Pancreas (tissue), 10 donors: ENCODE data around the gene NAA60. TPM values are rescaled to one million over a fixed set of nuclear protein-coding genes. Genes with fewer than 3 reads are reported as not detected.

Experiments
- ATAC-seq, 4 donors: fragments of 200-7000 bp; cut with Tn5 transposase; one replicate each; pipeline versions ENCODE4 v1.8.0 to v1.9.1; 2020; ENCODE audit warnings: mild to moderate bottlenecking in 4 of 4, moderate library complexity in 4 of 4
- DNase-seq, 6 donors: peaks; one replicate each; pipeline ENCODE4 v3.0.0-alpha.2; 2020
- FAIRE-seq: peaks from 2 replicates; lab custom pipeline; 2012; peaks lifted over from hg19 to GRCh38; lab: Jason Lieb, UNC
- H3K27ac ChIP-seq, 4 donors: fragments of 200-600 bp; sonication (generic); 1 replicate in 3 of 4; 2 replicates in 1 of 4; pipeline versions ENCODE4 v1.5.0 to v1.8.0; 2020
- H3K27me3 ChIP-seq, 4 donors: fragments of 200-600 bp; one replicate each; pipeline ENCODE4 v1.8.0; 2021
- H3K36me3 ChIP-seq, 3 donors: fragments of 200-600 bp; sonication (generic) in 1 of 3; one replicate each; pipeline versions ENCODE4 v1.5.0 to v1.8.0; 2020 to 2021
- H3K4me1 ChIP-seq, 3 donors: fragments of 200-600 bp; one replicate each; pipeline ENCODE4 v1.8.0; 2021
- H3K4me3 ChIP-seq, 4 donors: fragments of 200-600 bp; sonication (generic) in 2 of 4; one replicate each; pipeline versions ENCODE4 v1.5.0 to v1.8.0; 2020 to 2021
- H3K9me3 ChIP-seq, 4 donors: fragments of 200-600 bp; one replicate each; pipeline ENCODE4 v1.8.0; 2021
- WGBS, 2 donors: extraction: QIAGEN DNeasy Blood & Tissue Kit; methylation state at CpG; one replicate each; pipeline ENCODE4 v1.1.7; 2013; 5-methylcytosine and 5-hydroxymethylcytosine counted together
- intact Hi-C, 3 donors: fragments of 100-400 bp; cut with DNase I; formaldehyde crosslinking; loops; one replicate each; pipeline versions ENCODE4 v1.11.1 to v1.14.2; 2022
- polyA plus RNA-seq, 2 donors: library from polyadenylated mRNA; stranded (reverse); fragments of 200-250 nt; gene quantifications; one replicate each; pipeline ENCODE4 v1.2.3, GENCODE V29; 2013
- total RNA-seq, 6 donors: library from RNA; stranded (reverse); fragmentation: NEBNext Ultra II Directional in 4 of 6; extraction: Animal tissue kit (Norgen Biotek cat#: 25700) in 4 of 6; gene quantifications; one replicate each; pipeline versions ENCODE4 v1.2.1 to v1.2.4, GENCODE V29; 2021 to 2023
- TF ChIP-seq, protein P1 (sequence below), 4 donors: fragments of 200-600 bp; sonication (generic) in 3 of 4; IDR thresholded peaks; one replicate each; pipeline versions ENCODE4 v1.5.0 to v1.8.0; 2021; ENCODE audit warnings: antibody characterized with exemption in 4 of 4
- donor health status: healthy with polysubstance abuse.
- donor health status: DM: no; HTN: no; CAD: no; lungs with moderate emphysema.
- donor health status: DM: no; HTN: no; CAD: no.
- donor health status: control.
- donor health status: control.
- donor health status: Bipolar disorder and iron deficiency.
- donor health status: DM: yes; HTN: yes; CAD: no.
- donor health status: DM: no; HTN: no; CAD: no.
- donor health status: DM: no; HTN: no; CAD: no.
- donor health status: DM: yes; HTN: yes; CAD: no.

Gene NAA60
- total and polyA plus RNA-seq, 8 donors = 22.8 to 41.4 (median 26.7) TPM

DNA sequence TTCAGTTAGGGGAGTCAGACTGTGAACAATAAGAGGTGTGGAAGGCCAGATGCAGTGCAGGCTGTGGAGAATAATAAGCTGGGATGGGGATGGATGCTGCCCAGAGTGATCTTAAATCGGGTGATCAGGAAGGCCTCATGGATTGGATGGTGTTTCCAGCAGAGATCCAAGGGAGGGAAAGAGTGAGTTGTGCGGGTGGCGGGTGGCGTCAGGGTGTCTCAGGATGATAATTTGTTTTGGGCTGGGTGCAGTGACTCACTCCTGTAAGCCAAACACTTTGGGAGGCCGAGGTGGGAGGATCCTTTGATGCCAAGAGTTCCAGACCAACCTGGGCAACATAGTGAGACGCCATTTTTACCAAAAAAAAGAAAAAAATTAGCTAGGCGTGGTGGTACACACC, 65.3 kb downstream of the NAA60 start:
- intact Hi-C loops = no loop called here
- Histone ChIP-seq H3K9me3 (no peaks in the 10 kb centered on the region), H3K36me3 (peaks cover 0 to 39% (median 5%) of the 10 kb centered on the region in 3 donors), H3K4me3 (no peak overlapping the region), H3K27me3 (no peaks in the 10 kb centered on the region), H3K4me1 (no peaks in the 10 kb centered on the region), H3K27ac (no peak overlapping the region)
- DNase-seq (no peak), ATAC-seq (no peak), FAIRE-seq (no peak)
- TF ChIP-seq, protein P1, sequence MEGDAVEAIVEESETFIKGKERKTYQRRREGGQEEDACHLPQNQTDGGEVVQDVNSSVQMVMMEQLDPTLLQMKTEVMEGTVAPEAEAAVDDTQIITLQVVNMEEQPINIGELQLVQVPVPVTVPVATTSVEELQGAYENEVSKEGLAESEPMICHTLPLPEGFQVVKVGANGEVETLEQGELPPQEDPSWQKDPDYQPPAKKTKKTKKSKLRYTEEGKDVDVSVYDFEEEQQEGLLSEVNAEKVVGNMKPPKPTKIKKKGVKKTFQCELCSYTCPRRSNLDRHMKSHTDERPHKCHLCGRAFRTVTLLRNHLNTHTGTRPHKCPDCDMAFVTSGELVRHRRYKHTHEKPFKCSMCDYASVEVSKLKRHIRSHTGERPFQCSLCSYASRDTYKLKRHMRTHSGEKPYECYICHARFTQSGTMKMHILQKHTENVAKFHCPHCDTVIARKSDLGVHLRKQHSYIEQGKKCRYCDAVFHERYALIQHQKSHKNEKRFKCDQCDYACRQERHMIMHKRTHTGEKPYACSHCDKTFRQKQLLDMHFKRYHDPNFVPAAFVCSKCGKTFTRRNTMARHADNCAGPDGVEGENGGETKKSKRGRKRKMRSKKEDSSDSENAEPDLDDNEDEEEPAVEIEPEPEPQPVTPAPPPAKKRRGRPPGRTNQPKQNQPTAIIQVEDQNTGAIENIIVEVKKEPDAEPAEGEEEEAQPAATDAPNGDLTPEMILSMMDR (IDR thresholded peaks at IDR 0.05) = no peak
- 94 to 96% methylated on average over 7 of the region's 7 CpGs for WGBS, 2 donors

DNA sequence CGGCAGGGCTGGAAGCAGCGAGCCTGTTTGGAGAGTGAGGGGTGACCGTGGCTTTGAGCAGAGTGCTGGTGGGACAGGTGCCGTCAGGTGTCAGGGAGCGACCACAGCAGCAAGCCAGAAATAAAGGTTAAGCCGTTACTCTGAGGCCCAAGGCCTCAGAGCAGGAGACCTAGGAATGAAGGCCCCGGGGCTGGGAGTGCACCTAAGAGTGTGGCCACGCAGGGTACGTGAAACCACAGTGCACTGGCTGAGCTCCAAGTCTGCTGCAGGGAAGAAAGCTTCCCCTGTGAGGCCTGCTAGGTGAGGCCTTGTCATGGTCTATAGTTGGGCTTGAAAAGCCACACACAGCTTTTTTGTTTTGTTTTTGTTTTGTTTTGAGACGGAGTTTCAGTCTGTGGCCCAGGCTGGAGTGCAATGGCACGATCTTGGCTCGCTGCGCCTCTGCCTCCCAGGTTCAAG, 66.0 kb downstream of the NAA60 start:
- intact Hi-C loops = no loop called here
- Histone ChIP-seq H3K27me3 (no peaks in the 10 kb centered on the region), H3K4me3 (no peak overlapping the region), H3K4me1 (no peaks in the 10 kb centered on the region), H3K9me3 (no peaks in the 10 kb centered on the region), H3K27ac (no peak overlapping the region), H3K36me3 (peaks cover 0 to 46% (median 8%) of the 10 kb centered on the region in 3 donors)
- no peak for DNase-seq
- whole genome bisulfite sequencing, 2 donors = 93 to 96% methylated on average over 13 of the region's 13 CpGs
- TF ChIP-seq, protein P1 (IDR thresholded peaks at IDR 0.05) = no peak
- ATAC-seq = no peak
- FAIRE-seq = no peak

DNA sequence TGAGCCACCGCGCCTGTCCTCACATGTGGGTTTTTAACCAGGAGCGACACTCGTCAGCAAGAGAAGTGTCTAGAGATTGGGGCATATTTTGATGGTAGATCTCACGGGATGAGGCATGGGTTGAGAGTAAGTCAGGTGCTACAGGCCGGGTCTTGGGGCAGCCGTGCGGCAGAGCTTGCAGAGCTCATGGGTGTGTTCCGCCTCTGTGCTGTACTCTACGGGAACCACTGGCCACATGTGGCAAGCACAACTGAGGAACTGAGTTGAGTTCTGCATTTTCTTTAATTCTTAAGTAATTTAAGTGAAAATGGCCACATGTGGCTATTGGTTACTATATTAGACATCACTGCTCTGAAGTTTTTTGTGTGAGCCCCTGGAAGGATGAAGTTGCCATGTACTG, 66.9 kb downstream of the NAA60 start:
- ATAC-seq (no peak), DNase-seq (no peak), FAIRE-seq (no peak)
- intact Hi-C loops = no loop called here
- WGBS, 2 donors = 94 to 97% methylated on average over 10 of the region's 10 CpGs
- Histone ChIP-seq H3K27ac (no peak overlapping the region), H3K9me3 (no peaks in the 10 kb centered on the region), H3K4me1 (no peaks in the 10 kb centered on the region), H3K27me3 (no peaks in the 10 kb centered on the region), H3K36me3 (peaks cover 0 to 47% (median 8%) of the 10 kb centered on the region in 3 donors), H3K4me3 (no peak overlapping the region)
- TF ChIP-seq, protein P1 (IDR thresholded peaks at IDR 0.05) = no peak

DNA sequence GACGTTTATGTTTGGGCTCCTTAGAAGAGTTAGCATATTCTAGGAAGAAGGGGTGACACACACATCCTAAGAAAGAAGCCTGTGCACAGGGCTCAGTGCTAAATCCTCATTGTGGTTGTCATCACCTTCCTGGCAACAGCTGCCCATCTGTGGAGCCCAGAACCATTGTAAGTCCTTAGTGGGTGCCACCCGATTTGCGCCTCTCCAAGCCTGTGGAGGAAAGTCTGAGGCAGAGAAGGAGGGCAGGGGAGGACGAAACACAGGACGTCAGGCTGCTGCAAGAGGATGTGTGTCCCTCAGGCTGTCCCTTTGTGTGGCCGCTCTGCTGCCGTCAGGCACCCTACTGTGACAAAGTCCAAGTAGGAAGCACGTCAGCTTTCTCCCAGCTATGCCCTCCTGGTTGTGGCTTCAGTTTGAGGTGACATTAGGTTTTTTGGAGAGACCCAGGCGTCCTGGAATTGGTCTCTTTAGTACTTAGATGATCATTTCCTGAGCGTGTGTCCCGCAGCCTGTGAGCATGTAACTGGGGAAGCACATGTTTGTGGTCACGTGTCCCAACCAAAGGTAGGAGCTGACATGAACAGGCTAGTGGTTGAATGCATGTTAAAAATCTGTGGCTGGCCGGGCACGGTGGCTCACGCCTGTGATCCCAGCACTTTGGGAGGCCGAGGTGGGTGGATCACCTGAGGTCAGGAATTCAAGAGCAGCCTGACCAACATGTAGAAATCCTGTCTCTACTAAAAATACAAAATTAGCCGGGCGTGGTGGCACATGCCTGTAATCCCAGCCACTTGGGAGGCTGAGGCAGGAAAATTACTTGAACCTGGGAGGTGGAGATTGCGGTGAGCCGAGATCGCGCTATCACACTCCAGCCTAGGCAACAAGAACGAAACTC, 68.1 kb downstream of the NAA60 start:
- Histone ChIP-seq H3K27me3 (no peaks in the 10 kb centered on the region), H3K36me3 (peaks cover 0 to 55% (median 8%) of the 10 kb centered on the region in 3 donors), H3K27ac (no peak overlapping the region), H3K4me1 (no peaks in the 10 kb centered on the region), H3K4me3 (no peak overlapping the region), H3K9me3 (no peaks in the 10 kb centered on the region)
- no peak for ATAC-seq
- intact Hi-C loops = no loop called here
- 94 to 95% methylated on average over 23 of the region's 23 CpGs for WGBS, 2 donors
- TF ChIP-seq, protein P1 (IDR thresholded peaks at IDR 0.05) = no peak
- no peak for DNase-seq
- FAIRE-seq = no peak
